ENCODE data around the gene CSF1R.

The CSF1R gene

DNA sequence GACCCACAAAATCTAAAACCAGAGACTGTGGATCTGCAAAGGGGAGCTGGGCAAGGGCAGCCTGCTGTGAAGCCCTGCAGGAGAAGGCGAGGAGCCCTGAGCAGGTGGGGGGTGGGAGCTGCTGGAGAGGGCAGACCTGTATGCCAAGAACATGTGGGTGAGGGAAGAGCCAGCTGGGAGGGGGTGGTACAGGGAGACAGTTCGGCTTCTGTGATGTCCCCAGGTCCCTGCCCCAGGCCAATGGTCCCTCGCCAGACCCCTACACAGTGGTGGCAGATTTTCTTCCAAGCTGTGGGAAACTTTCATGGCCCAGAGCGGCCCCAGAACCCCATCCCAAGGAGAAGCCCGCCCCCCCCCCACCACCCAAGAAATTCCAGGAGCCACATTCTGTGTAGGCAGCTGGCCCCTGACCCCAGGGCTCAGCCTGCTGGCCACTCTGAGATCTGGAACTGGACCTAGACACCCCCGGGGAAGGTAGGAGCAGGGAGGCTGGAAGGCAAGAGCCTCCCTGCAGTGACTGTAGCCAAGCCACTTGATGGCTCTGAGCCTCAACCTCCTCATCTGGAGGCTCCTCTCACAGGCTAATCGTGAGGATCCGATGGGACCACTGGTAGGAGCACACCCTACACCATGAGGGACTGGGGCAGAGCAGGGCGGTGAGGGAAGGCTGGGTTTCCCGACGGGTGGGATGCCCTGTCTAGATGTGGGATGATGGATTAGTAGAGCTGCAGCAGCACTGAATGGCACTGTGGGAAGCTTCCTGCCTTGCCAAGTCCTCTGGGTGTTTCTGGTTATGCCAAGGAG lies 22.6 kb upstream of the CSF1R start:
- H3K4me1 ChIP-seq (ENCODE audit: insufficient read depth, low read length) = no peaks in the 10 kb centered on the region
- H3K9me3 ChIP-seq (ENCODE audit: insufficient read depth, low read length, severe bottlenecking) = no peaks in the 10 kb centered on the region
- no peaks in the 10 kb centered on the region for H4K20me1 ChIP-seq (ENCODE audit: insufficient read depth, low read length)
- H3K79me2 ChIP-seq (ENCODE audit: insufficient read depth, low read length) = no peaks in the 10 kb centered on the region
- no peaks in the 10 kb centered on the region for H3K36me3 ChIP-seq (ENCODE audit: insufficient read depth, low read length)
- no peak overlapping the region for H3K27ac ChIP-seq (ENCODE audit: low read length)
- H3K4me3 ChIP-seq (ENCODE audit: low read depth in 1 of 2, low read length in 2 of 2) = no peak overlapping the region
- peaks cover 20% of the 10 kb centered on the region for H3K27me3 ChIP-seq (ENCODE audit: insufficient read depth, low read length, poor library complexity)
- TF ChIP-seq EZH2 (IDR thresholded peaks at IDR 0.05; ENCODE audit: borderline replicate concordance, low read depth, low read length, severe bottlenecking) = no peak
- TF ChIP-seq, protein P1, sequence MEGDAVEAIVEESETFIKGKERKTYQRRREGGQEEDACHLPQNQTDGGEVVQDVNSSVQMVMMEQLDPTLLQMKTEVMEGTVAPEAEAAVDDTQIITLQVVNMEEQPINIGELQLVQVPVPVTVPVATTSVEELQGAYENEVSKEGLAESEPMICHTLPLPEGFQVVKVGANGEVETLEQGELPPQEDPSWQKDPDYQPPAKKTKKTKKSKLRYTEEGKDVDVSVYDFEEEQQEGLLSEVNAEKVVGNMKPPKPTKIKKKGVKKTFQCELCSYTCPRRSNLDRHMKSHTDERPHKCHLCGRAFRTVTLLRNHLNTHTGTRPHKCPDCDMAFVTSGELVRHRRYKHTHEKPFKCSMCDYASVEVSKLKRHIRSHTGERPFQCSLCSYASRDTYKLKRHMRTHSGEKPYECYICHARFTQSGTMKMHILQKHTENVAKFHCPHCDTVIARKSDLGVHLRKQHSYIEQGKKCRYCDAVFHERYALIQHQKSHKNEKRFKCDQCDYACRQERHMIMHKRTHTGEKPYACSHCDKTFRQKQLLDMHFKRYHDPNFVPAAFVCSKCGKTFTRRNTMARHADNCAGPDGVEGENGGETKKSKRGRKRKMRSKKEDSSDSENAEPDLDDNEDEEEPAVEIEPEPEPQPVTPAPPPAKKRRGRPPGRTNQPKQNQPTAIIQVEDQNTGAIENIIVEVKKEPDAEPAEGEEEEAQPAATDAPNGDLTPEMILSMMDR (IDR thresholded peaks at IDR 0.05; ENCODE audit: borderline replicate concordance, extremely low read depth, low read length, poor library complexity, severe bottlenecking) = no peak
- no peak overlapping the region for H2AFZ ChIP-seq (ENCODE audit: low read depth, low read length)
- DNase-seq (no peak), ATAC-seq (ENCODE audit: insufficient read depth, low read depth) (no peak)
- no peak overlapping the region for H3K4me2 ChIP-seq (ENCODE audit: insufficient read depth, low read length)
- no peak overlapping the region for H3K9ac ChIP-seq (ENCODE audit: low read depth, low read length)

DNA sequence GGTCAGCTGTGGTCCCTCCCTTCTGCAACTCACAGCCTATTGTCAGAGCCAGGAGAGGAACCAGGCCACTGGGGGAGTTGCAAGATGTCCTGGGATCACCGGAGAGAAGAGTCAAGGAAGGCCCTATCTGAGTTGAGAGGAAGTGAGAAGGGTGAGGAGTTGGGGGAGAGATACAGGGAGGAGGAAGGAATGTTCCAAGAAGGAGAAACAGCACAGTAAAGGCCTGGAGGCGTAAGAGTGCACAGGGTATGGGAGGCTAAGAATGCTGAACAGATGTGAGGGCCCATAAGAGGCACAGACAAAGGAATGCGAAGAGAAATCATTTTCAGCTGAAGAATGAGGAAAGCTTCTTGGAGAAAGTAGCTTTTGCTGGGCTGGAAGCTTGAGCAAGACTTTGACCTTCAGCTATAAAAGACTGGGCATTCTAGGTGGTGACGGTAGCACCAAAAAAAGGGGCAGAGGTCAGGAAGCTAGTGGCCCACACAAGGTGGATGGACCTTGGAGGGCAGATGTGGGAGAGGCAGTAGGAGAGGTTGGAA lies 21.6 kb upstream of the CSF1R start:
- Histone ChIP-seq H3K4me2 (ENCODE audit: insufficient read depth, low read length) (no peak overlapping the region), H3K4me1 (ENCODE audit: insufficient read depth, low read length) (no peaks in the 10 kb centered on the region)

DNA sequence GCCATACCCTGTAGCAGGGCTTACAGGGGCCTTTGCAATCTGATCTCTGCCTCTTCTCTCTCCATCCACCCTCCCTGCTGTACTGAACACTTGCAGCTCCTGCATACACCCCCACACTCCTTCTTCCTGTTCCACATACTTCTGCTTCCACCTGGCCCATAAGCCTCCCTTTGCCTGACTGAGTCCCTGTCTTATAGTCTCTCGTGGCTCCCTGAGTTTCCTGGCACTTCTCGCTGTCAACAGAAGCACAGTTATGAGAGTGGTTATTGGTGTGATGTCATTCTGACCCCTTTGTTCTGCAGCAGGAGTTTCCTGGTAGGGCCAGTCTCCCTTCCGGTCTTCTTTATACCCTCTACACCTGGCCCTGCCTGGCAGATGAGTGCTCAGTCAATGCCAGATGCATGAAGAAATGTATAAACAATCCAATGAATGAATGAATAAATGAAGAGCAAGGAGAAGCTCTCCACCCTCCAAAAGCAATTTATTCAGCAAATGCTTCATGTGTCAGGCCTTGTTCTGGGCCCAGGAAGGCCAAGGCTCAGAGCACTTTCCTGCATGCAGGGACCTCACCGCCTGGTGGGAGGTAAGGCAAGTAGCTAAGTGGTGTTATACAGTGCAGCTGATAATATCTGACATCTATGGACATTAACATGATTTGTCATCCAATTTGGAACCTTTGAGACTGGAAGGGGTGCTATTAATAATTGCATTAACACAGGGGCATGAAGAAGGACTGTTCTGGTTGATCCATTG lies 20.5 kb upstream of the CSF1R start:
- Histone ChIP-seq H4K20me1 (ENCODE audit: insufficient read depth, low read length) (no peaks in the 10 kb centered on the region), H3K4me3 (ENCODE audit: low read depth in 1 of 2, low read length in 2 of 2) (no peak overlapping the region), H3K4me2 (ENCODE audit: insufficient read depth, low read length) (no peak overlapping the region), H3K27ac (ENCODE audit: low read length) (no peak overlapping the region), H3K9ac (ENCODE audit: low read depth, low read length) (no peak overlapping the region), H3K79me2 (ENCODE audit: insufficient read depth, low read length) (no peaks in the 10 kb centered on the region), H3K36me3 (ENCODE audit: insufficient read depth, low read length) (no peaks in the 10 kb centered on the region), H3K9me3 (ENCODE audit: insufficient read depth, low read length, severe bottlenecking) (no peaks in the 10 kb centered on the region), H3K27me3 (ENCODE audit: insufficient read depth, low read length, poor library complexity) (peaks cover 19% of the 10 kb centered on the region), H3K4me1 (ENCODE audit: insufficient read depth, low read length) (no peaks in the 10 kb centered on the region), H2AFZ (ENCODE audit: low read depth, low read length) (no peak overlapping the region)
- TF ChIP-seq EZH2 (IDR thresholded peaks at IDR 0.05; ENCODE audit: borderline replicate concordance, low read depth, low read length, severe bottlenecking) = no peak
- TF ChIP-seq, protein P1 (IDR thresholded peaks at IDR 0.05; ENCODE audit: borderline replicate concordance, extremely low read depth, low read length, poor library complexity, severe bottlenecking) = no peak
- 0 out of 3 replicates have a peak, but pooled peaks have one; percentile 22 for ATAC-seq (ENCODE audit: insufficient read depth, low read depth)
- DNase-seq = no peak

More for the DNA sequence above, 21.6 kb upstream of the CSF1R start:
- Histone ChIP-seq H2AFZ (ENCODE audit: low read depth, low read length) (no peak overlapping the region), H3K9ac (ENCODE audit: low read depth, low read length) (no peak overlapping the region), H3K36me3 (ENCODE audit: insufficient read depth, low read length) (no peaks in the 10 kb centered on the region), H3K79me2 (ENCODE audit: insufficient read depth, low read length) (no peaks in the 10 kb centered on the region), H3K9me3 (ENCODE audit: insufficient read depth, low read length, severe bottlenecking) (no peaks in the 10 kb centered on the region), H4K20me1 (ENCODE audit: insufficient read depth, low read length) (no peaks in the 10 kb centered on the region), H3K27ac (ENCODE audit: low read length) (no peak overlapping the region), H3K4me3 (ENCODE audit: low read depth in 1 of 2, low read length in 2 of 2) (no peak overlapping the region), H3K27me3 (ENCODE audit: insufficient read depth, low read length, poor library complexity) (peaks cover 20% of the 10 kb centered on the region)
- TF ChIP-seq EZH2 (IDR thresholded peaks at IDR 0.05; ENCODE audit: borderline replicate concordance, low read depth, low read length, severe bottlenecking) = no peak
- TF ChIP-seq, protein P1 (IDR thresholded peaks at IDR 0.05; ENCODE audit: borderline replicate concordance, extremely low read depth, low read length, poor library complexity, severe bottlenecking) = no peak
- DNase-seq = no peak
- ATAC-seq (ENCODE audit: insufficient read depth, low read depth) = no peak
